SK-N-SH (cell line): ENCODE data around the gene VIPR2. TPM values are rescaled to one million over a fixed set of nuclear protein-coding genes. Genes with fewer than 3 reads are reported as not detected.
"Not testable (repeated sequence)": the region's sequence is repeated elsewhere in the genome, so short reads cannot be mapped to it uniquely, and the experiment has no call there.

Experiments used
- CTCF ChIA-PET: fragments of 300-600, 350-600 bp; formaldehyde crosslinking; extraction: SDS; loops from one replicate; lab custom pipeline; 2021; lab: Yijun Ruan, JAX
- POLR2A ChIA-PET: fragments of 350-600 bp; sonication (Branson Sonifier 250); formaldehyde crosslinking; extraction: SDS; loops from one replicate; lab custom pipeline; 2020; ENCODE audit warnings: antibody characterized with exemption, inconsistent platforms; lab: Yijun Ruan, JAX
- DNase-seq: peaks from one replicate; pipeline ENCODE4 v3.0.0; 2012
- H2AFZ ChIP-seq: fragments of 200-600 bp; sonication (generic); 2 replicates; pipeline ENCODE4 v1.8.1; 2016; ENCODE audit warnings: antibody characterized with exemption, mild to moderate bottlenecking, low read depth
- H3F3A ChIP-seq: fragments of 200-600 bp; sonication (generic); replicated peaks from 2 replicates; pipeline ENCODE3; 2016; ENCODE audit warnings: antibody characterized with exemption, mild to moderate bottlenecking; ENCODE audit not compliant: insufficient read depth
- H3K27ac ChIP-seq, 2 experiments: fragments of 200-500 bp in 1 of 2; fragments of 200-600 bp in 1 of 2; sonication (Bioruptor generic) in 1 of 2; sonication (generic), shearing (Covaris generic) in 1 of 2; 2 replicates each; pipeline versions ENCODE4 v1.5.1 to v1.6.1; 2014 to 2016; ENCODE audit warnings: low read depth in 2 of 2, inconsistent platforms in 1 of 2, low read length in 1 of 2, mild to moderate bottlenecking in 1 of 2, mixed read lengths in 1 of 2
- H3K27me3 ChIP-seq: fragments of 200-600 bp; sonication (generic), shearing (Covaris generic); 2 replicates; pipeline ENCODE4 v1.6.1; 2016; ENCODE audit warnings: mixed run types; ENCODE audit not compliant: insufficient read depth
- H3K36me3 ChIP-seq, 2 experiments: fragments of 200-500 bp in 1 of 2; fragments of 200-600 bp in 1 of 2; sonication (Bioruptor generic) in 1 of 2; sonication (generic) in 1 of 2; replicated peaks in 1 of 2; 2 replicates each; pipeline versions ENCODE3 to v1.5.1; 2014 to 2016; ENCODE audit warnings: low read length in 1 of 2, mild to moderate bottlenecking in 1 of 2; ENCODE audit not compliant: insufficient read depth in 2 of 2, control insufficient read depth in 1 of 2
- H3K4me1 ChIP-seq, 2 experiments: fragments of 200-500 bp in 1 of 2; fragments of 200-600 bp in 1 of 2; sonication (Bioruptor generic) in 1 of 2; sonication (generic), shearing (Covaris generic) in 1 of 2; 2 replicates each; pipeline versions ENCODE4 v1.5.1 to v1.6.1; 2014 to 2016; ENCODE audit warnings: low read depth in 1 of 2, low read length in 1 of 2, mixed run types in 1 of 2; ENCODE audit not compliant: insufficient read depth in 2 of 2, control insufficient read depth in 1 of 2
- H3K4me2 ChIP-seq: fragments of 200-600 bp; sonication (generic), shearing (Covaris generic); 2 replicates; pipeline ENCODE4 v1.6.1; 2017; ENCODE audit warnings: mixed run types
- H3K4me3 ChIP-seq, 2 experiments: fragments of 200-500 bp in 1 of 2; fragments of 200-600 bp in 1 of 2; sonication (Bioruptor generic) in 1 of 2; sonication (generic), shearing (Covaris generic) in 1 of 2; 2 replicates each; pipeline versions ENCODE4 v1.5.1 to v1.8.1; 2014 to 2016; ENCODE audit warnings: low read depth in 2 of 2, inconsistent platforms in 1 of 2, low read length in 1 of 2, mild to moderate bottlenecking in 1 of 2, mixed read lengths in 1 of 2, moderate library complexity in 1 of 2
- H3K79me2 ChIP-seq: fragments of 200-600 bp; sonication (generic); 2 replicates; pipeline ENCODE4 v1.8.1; 2017; ENCODE audit warnings: mild to moderate bottlenecking; ENCODE audit not compliant: insufficient read depth
- H3K9ac ChIP-seq: fragments of 200-600 bp; sonication (generic); 2 replicates; pipeline ENCODE4 v1.6.1; 2017; ENCODE audit warnings: mixed run types
- H3K9me2 ChIP-seq: fragments of 200-600 bp; sonication (generic); 2 replicates; pipeline ENCODE4 v1.6.1; 2017; ENCODE audit warnings: mixed run types
- H3K9me3 ChIP-seq: fragments of 200-600 bp; sonication (generic); 2 replicates; pipeline ENCODE4 v1.6.1; 2017; ENCODE audit warnings: mixed run types, mild to moderate bottlenecking, moderate library complexity
- H4K20me1 ChIP-seq: fragments of 200-600 bp; sonication (generic); 2 replicates; pipeline ENCODE4 v1.6.1; 2017; ENCODE audit warnings: mild to moderate bottlenecking, mixed run types; ENCODE audit not compliant: insufficient read depth
- ELF1 ChIP-seq: IDR thresholded peaks from 2 replicates; pipeline ENCODE4 v1.4.0; 2012
- EP300 ChIP-seq, 2 experiments: IDR thresholded peaks; 2 replicates each; pipeline versions ENCODE4 v1.4.0 to v1.6.1; 2012; ENCODE audit warnings: borderline replicate concordance in 1 of 2, low read depth in 1 of 2, low read length in 1 of 2
- GABPA ChIP-seq: IDR thresholded peaks from 2 replicates; pipeline ENCODE4 v1.4.0; 2012; ENCODE audit warnings: low read depth, mild to moderate bottlenecking
- JUND ChIP-seq: IDR thresholded peaks from 2 replicates; pipeline ENCODE4 v1.4.0; 2012
- MEF2A ChIP-seq: IDR thresholded peaks from 2 replicates; pipeline ENCODE4 v1.4.0; 2012; ENCODE audit warnings: low read depth, borderline replicate concordance
- PBX3 ChIP-seq: IDR thresholded peaks from 2 replicates; pipeline ENCODE4; 2012
- RFX5 ChIP-seq: IDR thresholded peaks from 2 replicates; pipeline ENCODE4 v1.6.1; 2012; ENCODE audit warnings: mild to moderate bottlenecking, improper control_type of control experiment, low read length
- TAF1 ChIP-seq: IDR thresholded peaks from 2 replicates; pipeline ENCODE4 v1.6.1; 2012; ENCODE audit warnings: low read depth, mild to moderate bottlenecking, low read length, moderate library complexity, borderline replicate concordance
- TCF12 ChIP-seq: IDR thresholded peaks from 2 replicates; pipeline ENCODE4 v1.4.0; 2012
- USF2 ChIP-seq: fragments of 150-350 bp; IDR thresholded peaks from 2 replicates; pipeline ENCODE4 v1.6.1; 2017; ENCODE audit warnings: antibody characterized with exemption, low read length, low read depth, borderline replicate concordance
- YY1 ChIP-seq: IDR thresholded peaks from 2 replicates; pipeline ENCODE4 v1.4.0; 2012; ENCODE audit warnings: low read depth, mild to moderate bottlenecking
- WGBS: methylation state at CpG from one replicate; pipeline ENCODE4 v1.1.6; 2017; ENCODE audit warnings: low lambda C conversion rate; 5-methylcytosine and 5-hydroxymethylcytosine counted together
- polyA plus RNA-seq, 3 experiments: library from polyadenylated mRNA; depleted of rRNA; stranded (reverse); fragments of >200 nt; gene quantifications; 2 replicates each; pipeline ENCODE4 v1.2.3, GENCODE V29; 2012
- TF ChIP-seq, protein P1 (sequence below): fragments of 150-350 bp; IDR thresholded peaks from 2 replicates; pipeline ENCODE4 v1.6.1; 2016; ENCODE audit warnings: mild to moderate bottlenecking, low read depth, low read length
- TF ChIP-seq, protein P2 (sequence below): IDR thresholded peaks from 2 replicates; pipeline ENCODE4 v1.4.0; 2012; ENCODE audit warnings: low read depth, borderline replicate concordance
- TF ChIP-seq, protein P3 (sequence below): IDR thresholded peaks from 2 replicates; pipeline ENCODE4 v1.4.0; 2012; ENCODE audit warnings: low read depth

The VIPR2 gene
- polyA plus RNA-seq, 1 of the 3 experiments (the other 2 are of a cell fraction): not detected

DNA sequence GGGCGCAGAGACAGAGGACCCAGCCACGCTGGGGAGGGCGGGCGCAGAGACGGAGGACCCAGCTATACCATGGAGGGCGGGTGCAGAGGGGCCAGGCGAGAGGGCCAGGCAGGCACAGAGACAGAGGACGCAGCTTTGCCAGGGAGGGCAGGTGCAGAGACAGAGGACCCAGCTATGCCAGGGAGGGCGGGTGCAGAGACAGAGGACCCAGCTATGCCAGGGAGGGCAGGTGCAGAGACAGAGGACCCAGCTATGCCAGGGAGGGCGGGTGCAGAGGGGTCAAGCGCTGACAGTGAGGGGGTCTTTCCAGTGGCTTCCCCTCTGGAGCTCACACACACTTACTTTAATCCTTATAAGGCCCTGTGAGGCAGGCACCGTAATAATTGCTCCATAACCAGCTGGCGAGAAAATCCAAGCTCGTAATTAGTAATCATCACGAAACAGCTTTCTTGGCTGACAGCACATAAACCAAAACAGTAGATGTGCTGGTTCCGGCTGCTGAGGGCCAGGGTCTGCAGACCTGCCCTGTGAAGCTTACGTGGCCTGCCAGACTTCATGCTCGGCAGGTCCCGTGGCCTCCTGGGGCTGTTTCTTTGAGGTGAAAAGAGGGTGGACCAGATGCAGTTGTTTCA is 137.2 kb downstream of the VIPR2 start:
- H4K20me1 ChIP-seq: no peaks in the 10 kb centered on the region
- H3K36me3 ChIP-seq: no peaks in the 10 kb centered on the region
- H3K9me2 ChIP-seq: no peaks in the 10 kb centered on the region
- no peak overlapping the region for H3K9ac ChIP-seq
- H2AFZ ChIP-seq: no peak overlapping the region
- H3K4me1 ChIP-seq: peaks cover 0 to 5% of the 10 kb centered on the region in 2 experiments; a peak in 1 of 4 replicates
- no peaks in the 10 kb centered on the region for H3F3A ChIP-seq
- H3K79me2 ChIP-seq: no peaks in the 10 kb centered on the region
- DNase-seq: no peak
- ChIA-PET POLR2A (no interaction called here), CTCF (interaction anchor here (1.1 to 1.8 kb wide), 2 partner anchors 21 to 30 kb away, joined by 4 to 6 read pairs; no protein-coding TSS in a partner anchor)
- TF ChIP-seq PBX3 (no peak), EP300 (IDR thresholded peaks at IDR 0.05; ENCODE audit: borderline replicate concordance in 1 of 2, low read depth in 1 of 2, low read length in 1 of 2) (no peak), TCF12 (no peak), MEF2A (no peak), YY1 (no peak), JUND (no peak), RFX5 (no peak), TAF1 (no peak)
- TF ChIP-seq, protein P1, sequence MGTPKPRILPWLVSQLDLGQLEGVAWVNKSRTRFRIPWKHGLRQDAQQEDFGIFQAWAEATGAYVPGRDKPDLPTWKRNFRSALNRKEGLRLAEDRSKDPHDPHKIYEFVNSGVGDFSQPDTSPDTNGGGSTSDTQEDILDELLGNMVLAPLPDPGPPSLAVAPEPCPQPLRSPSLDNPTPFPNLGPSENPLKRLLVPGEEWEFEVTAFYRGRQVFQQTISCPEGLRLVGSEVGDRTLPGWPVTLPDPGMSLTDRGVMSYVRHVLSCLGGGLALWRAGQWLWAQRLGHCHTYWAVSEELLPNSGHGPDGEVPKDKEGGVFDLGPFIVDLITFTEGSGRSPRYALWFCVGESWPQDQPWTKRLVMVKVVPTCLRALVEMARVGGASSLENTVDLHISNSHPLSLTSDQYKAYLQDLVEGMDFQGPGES: no peak
- TF ChIP-seq, protein P2, sequence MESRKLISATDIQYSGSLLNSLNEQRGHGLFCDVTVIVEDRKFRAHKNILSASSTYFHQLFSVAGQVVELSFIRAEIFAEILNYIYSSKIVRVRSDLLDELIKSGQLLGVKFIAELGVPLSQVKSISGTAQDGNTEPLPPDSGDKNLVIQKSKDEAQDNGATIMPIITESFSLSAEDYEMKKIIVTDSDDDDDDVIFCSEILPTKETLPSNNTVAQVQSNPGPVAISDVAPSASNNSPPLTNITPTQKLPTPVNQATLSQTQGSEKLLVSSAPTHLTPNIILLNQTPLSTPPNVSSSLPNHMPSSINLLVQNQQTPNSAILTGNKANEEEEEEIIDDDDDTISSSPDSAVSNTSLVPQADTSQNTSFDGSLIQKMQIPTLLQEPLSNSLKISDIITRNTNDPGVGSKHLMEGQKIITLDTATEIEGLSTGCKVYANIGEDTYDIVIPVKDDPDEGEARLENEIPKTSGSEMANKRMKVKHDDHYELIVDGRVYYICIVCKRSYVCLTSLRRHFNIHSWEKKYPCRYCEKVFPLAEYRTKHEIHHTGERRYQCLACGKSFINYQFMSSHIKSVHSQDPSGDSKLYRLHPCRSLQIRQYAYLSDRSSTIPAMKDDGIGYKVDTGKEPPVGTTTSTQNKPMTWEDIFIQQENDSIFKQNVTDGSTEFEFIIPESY: no peak
- no peak overlapping the region for H3K4me2 ChIP-seq
- H3K4me3 ChIP-seq: no peak overlapping the region
- H3K9me3 ChIP-seq: no peaks in the 10 kb centered on the region
- H3K27me3 ChIP-seq: no peaks in the 10 kb centered on the region
- WGBS: 42% methylated on average over 18 of the region's 19 CpGs
- no peak overlapping the region for H3K27ac ChIP-seq

DNA sequence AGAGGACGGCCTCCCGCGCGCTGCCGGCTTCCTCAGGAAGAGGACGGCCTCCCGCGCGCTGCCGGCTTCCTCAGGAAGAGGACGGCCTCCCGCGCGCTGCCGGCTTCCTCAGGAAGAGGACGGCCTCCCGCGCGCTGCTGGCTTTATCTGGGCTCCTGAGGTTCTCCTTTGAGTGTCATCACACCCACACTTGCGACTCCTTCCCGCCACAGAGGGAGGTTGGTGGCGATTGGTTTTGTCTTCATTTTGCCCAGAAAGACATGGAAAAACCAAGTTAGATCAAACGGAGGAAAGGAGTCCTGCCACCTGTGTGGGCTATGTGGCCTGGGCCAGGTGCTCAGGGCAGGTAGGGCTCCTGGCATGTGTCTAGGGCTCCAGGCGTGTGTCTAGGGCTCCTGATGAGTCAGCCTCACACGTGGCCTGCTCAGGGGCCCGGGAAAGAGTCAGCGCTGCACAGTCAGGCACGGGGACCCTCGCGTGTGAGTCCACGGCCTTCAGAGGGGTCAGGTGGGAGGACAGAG is 138.0 kb downstream of the VIPR2 start:
- H3K9me3 ChIP-seq: no peaks in the 10 kb centered on the region
- H3K9ac ChIP-seq: no peak overlapping the region
- H2AFZ ChIP-seq: no peak overlapping the region
- H3K4me3 ChIP-seq: no peak overlapping the region
- H3K27ac ChIP-seq: no peak overlapping the region
- H3K4me1 ChIP-seq: no peaks in the 10 kb centered on the region; a peak in 1 of 4 replicates
- no peak for DNase-seq
- no peaks in the 10 kb centered on the region for H3K9me2 ChIP-seq
- CTCF ChIA-PET: no interaction called here
- no peaks in the 10 kb centered on the region for H3K79me2 ChIP-seq
- H3K27me3 ChIP-seq: no peaks in the 10 kb centered on the region
- no peak for TF ChIP-seq USF2
- no peak for TF ChIP-seq ELF1
- TF ChIP-seq, protein P3, sequence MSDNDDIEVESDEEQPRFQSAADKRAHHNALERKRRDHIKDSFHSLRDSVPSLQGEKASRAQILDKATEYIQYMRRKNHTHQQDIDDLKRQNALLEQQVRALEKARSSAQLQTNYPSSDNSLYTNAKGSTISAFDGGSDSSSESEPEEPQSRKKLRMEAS: no peak
- no peak for TF ChIP-seq GABPA
- no peaks in the 10 kb centered on the region for H3F3A ChIP-seq
- WGBS: 74% methylated on average over 24 of the region's 31 CpGs
- no peak overlapping the region for H3K4me2 ChIP-seq
- no peaks in the 10 kb centered on the region for H4K20me1 ChIP-seq
- POLR2A ChIA-PET: no interaction called here
- H3K36me3 ChIP-seq: no peaks in the 10 kb centered on the region

DNA sequence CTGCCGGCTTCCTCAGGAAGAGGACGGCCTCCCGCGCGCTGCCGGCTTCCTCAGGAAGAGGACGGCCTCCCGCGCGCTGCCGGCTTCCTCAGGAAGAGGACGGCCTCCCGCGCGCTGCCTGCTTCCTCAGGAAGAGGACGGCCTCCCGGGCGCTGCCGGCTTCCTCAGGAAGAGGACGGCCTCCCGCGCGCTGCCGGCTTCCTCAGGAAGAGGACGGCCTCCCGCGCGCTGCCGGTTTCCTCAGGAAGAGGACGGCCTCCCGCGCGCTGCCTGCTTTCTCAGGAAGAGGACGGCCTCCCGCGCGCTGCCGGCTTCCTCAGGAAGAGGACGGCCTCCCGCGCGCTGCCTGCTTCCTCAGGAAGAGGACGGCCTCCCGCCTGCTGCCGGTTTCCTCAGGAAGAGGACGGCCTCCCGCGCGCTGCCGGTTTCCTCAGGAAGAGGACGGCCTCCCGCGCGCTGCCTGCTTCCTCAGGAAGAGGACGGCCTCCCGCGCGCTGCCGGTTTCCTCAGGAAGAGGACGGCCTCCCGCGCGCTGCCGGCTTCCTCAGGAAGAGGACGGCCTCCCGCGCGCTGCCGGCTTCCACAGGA is 138.6 kb downstream of the VIPR2 start:
- H3K4me2 ChIP-seq, H3K79me2 ChIP-seq, H4K20me1 ChIP-seq, H3K4me3 ChIP-seq, CTCF ChIA-PET, H3K36me3 ChIP-seq, H3K9ac ChIP-seq, H3K4me1 ChIP-seq, H3K27ac ChIP-seq, POLR2A ChIA-PET, H3K27me3 ChIP-seq, H2AFZ ChIP-seq, H3K9me2 ChIP-seq, DNase-seq, H3F3A ChIP-seq, H3K9me3 ChIP-seq: not testable (repeated sequence)
- WGBS: no CpG with 5 or more reads among the region's 69 CpGs
